Thyroid gland (tissue), 4 donors: ENCODE measurements around the gene ZNF555. TPM values are rescaled to one million over a fixed set of nuclear protein-coding genes. Genes with fewer than 3 reads are reported as not detected.
"Not testable (repeated sequence)": the region's sequence is repeated elsewhere in the genome, so short reads cannot be mapped to it uniquely, and the experiment has no call there.

Experiments
- DNase-seq, 2 donors: peaks; one replicate each; pipeline ENCODE4 v3.0.0-alpha.2; 2019
- H3K27ac ChIP-seq, 3 donors: fragments of 200-600 bp; sonication (generic); 1 replicate in 2 of 3; 2 replicates in 1 of 3; pipeline ENCODE4 v1.5.1; 2016 to 2019; ENCODE audit warnings: mild to moderate bottlenecking in 1 of 3, moderate library complexity in 1 of 3
- H3K27me3 ChIP-seq: fragments of 200-600 bp; sonication (generic); one replicate; pipeline ENCODE4 v1.5.1; 2019
- H3K36me3 ChIP-seq, 2 donors: fragments of 200-600 bp; sonication (generic); one replicate each; pipeline ENCODE4 v1.5.1; 2016 to 2019
- H3K4me1 ChIP-seq, 2 donors: fragments of 200-600 bp; sonication (generic); one replicate each; pipeline ENCODE4 v1.5.1; 2017 to 2019
- H3K4me3 ChIP-seq, 3 donors: fragments of 200-600 bp; sonication (generic); replicated peaks in 1 of 3; 1 replicate in 2 of 3; 2 replicates in 1 of 3; pipeline ENCODE4 v1.5.1; 2016; ENCODE audit warnings: mild to moderate bottlenecking in 1 of 3
- H3K9me3 ChIP-seq: fragments of 200-600 bp; sonication (generic); one replicate; pipeline ENCODE4 v1.5.1; 2017
- CTCF ChIP-seq, 6 experiments: fragments of 200-600 bp in 3 of 6; fragments of 450-650 bp in 3 of 6; sonication (generic) in 3 of 6; IDR thresholded peaks; one replicate each; pipeline ENCODE4 v1.5.1; 2016 to 2019; ENCODE audit warnings: antibody characterized with exemption in 6 of 6, mild to moderate bottlenecking in 2 of 6, inconsistent platforms in 1 of 6, moderate library complexity in 1 of 6
- POLR2A ChIP-seq, 2 donors: fragments of 450-650 bp; IDR thresholded peaks; one replicate each; pipeline ENCODE4 v1.6.1; 2017; ENCODE audit warnings: antibody characterized with exemption in 2 of 2, mild to moderate bottlenecking in 2 of 2, moderate library complexity in 1 of 2
- WGBS, 2 donors: methylation state at CpG; one replicate each; pipeline ENCODE4 v1.1.5; 2017; 5-methylcytosine and 5-hydroxymethylcytosine counted together
- intact Hi-C: fragments of 100-400 bp; cut with DNase I; formaldehyde crosslinking; loops from one replicate; pipeline ENCODE4 v1.15.1; 2023
- total RNA-seq, 4 donors: library from RNA; depleted of rRNA; stranded (reverse); fragments of >200 nt; gene quantifications; one replicate each; pipeline ENCODE4 v1.2.3, GENCODE V29; 2016

The ZNF555 gene
- total RNA-seq, 4 donors from 2014 or later = 8.7 to 10.2 (median 9.5) TPM

GRCh38 chr19:2900296-2901252, 59.3 kb downstream of the ZNF555 start, which contains the start of gene ZNF57:
ZNF57 (plus strand) TSS chr19:2900928; CDS start chr19:2901046, 118 bp downstream.
- TF ChIP-seq CTCF (IDR thresholded peaks at IDR 0.05) (no peak), POLR2A (IDR thresholded peaks at IDR 0.05) (peak in 1 of 2 donors; percentile 55)
- H3K9me3 ChIP-seq = no peaks in the 10 kb centered on the region
- H3K36me3 ChIP-seq = no peaks in the 10 kb centered on the region
- peak within 1 kb of the TSS; percentile 54 to 84 (median 70) for H3K4me3 ChIP-seq
- intact Hi-C loops = loop anchor here (5.0 kb wide), 1 partner anchor 42 kb away; the partner anchor contains the start of gene ZNF77
- DNase-seq = peak; percentile 100
- H3K27ac ChIP-seq = peak within 1 kb of the TSS; percentile 84 to 89 (median 85)
- peaks cover 0 to 6% of the 10 kb centered on the region in 2 donors for H3K4me1 ChIP-seq
- H3K27me3 ChIP-seq = no peaks in the 10 kb centered on the region
- 0% methylated on average over 38 to 52 of the region's 100 CpGs for WGBS, 2 donors

- intact Hi-C loops = loop anchor here (5.0 kb wide), 1 partner anchor 40 kb away; the partner anchor contains the start of gene ZNF77
- no peak for TF ChIP-seq CTCF (IDR thresholded peaks at IDR 0.05)
- no peak for TF ChIP-seq POLR2A (IDR thresholded peaks at IDR 0.05)
Observed at GRCh38 chr19:2902590-2903218, 61.4 kb downstream of the ZNF555 start.

GRCh38 chr19:2903326-2903725, 62.1 kb downstream of the ZNF555 start:
- intact Hi-C loops = loop anchor here (5.0 kb wide), 1 partner anchor 39 kb away; the partner anchor contains the start of gene ZNF77
- not testable (repeated sequence) for DNase-seq, H3K27ac ChIP-seq, H3K4me3 ChIP-seq, H3K36me3 ChIP-seq, H3K4me1 ChIP-seq, H3K27me3 ChIP-seq, H3K9me3 ChIP-seq
- WGBS, 2 donors = 92 to 97% methylated on average over 13 of the region's 13 CpGs

More at GRCh38 chr19:2902590-2903218, 61.4 kb downstream of the ZNF555 start:
- H3K4me3 ChIP-seq = no peak overlapping the region
- WGBS, 2 donors = 71 to 83% methylated on average over 8 to 13 of the region's 13 CpGs
- no peaks in the 10 kb centered on the region for H3K27me3 ChIP-seq
- H3K4me1 ChIP-seq = peaks cover 0 to 6% of the 10 kb centered on the region in 2 donors
- no peak overlapping the region for H3K27ac ChIP-seq
- no peaks in the 10 kb centered on the region for H3K36me3 ChIP-seq
- no peak for DNase-seq
- H3K9me3 ChIP-seq = no peaks in the 10 kb centered on the region

GRCh38 chr19:2905918-2906519, 64.7 kb downstream of the ZNF555 start:
- 91 to 93% methylated on average over 11 of the region's 11 CpGs for WGBS, 2 donors
- H3K4me1 ChIP-seq = peaks cover 0 to 6% of the 10 kb centered on the region in 2 donors
- TF ChIP-seq CTCF (IDR thresholded peaks at IDR 0.05) = no peak
- no peak for TF ChIP-seq POLR2A (IDR thresholded peaks at IDR 0.05)
- H3K9me3 ChIP-seq = no peaks in the 10 kb centered on the region
- H3K27ac ChIP-seq = no peak overlapping the region
- H3K27me3 ChIP-seq = no peaks in the 10 kb centered on the region
- no peaks in the 10 kb centered on the region for H3K36me3 ChIP-seq
- no peak for DNase-seq
- intact Hi-C loops = no loop called here
- no peak overlapping the region for H3K4me3 ChIP-seq

- Histone ChIP-seq H3K9me3 (no peaks in the 10 kb centered on the region), H3K36me3 (no peaks in the 10 kb centered on the region), H3K4me3 (no peak overlapping the region), H3K27ac (no peak overlapping the region), H3K4me1 (peaks cover 0 to 3% of the 10 kb centered on the region in 2 donors), H3K27me3 (no peaks in the 10 kb centered on the region)
- WGBS, 2 donors = 87 to 90% methylated on average over 4 to 18 of the region's 20 CpGs
- DNase-seq = no peak
- TF ChIP-seq CTCF (IDR thresholded peaks at IDR 0.05) (no peak), POLR2A (IDR thresholded peaks at IDR 0.05) (no peak)
- intact Hi-C loops = no loop called here
Observed at GRCh38 chr19:2906631-2907195, 65.4 kb downstream of the ZNF555 start.
